Gastroesophageal sphincter (tissue), 4 donors: Measurements from ENCODE around the gene HNRNPA1. TPM values are rescaled to one million over a fixed set of nuclear protein-coding genes. Genes with fewer than 3 reads are reported as not detected.
"Not testable (repeated sequence)": the region's sequence is repeated elsewhere in the genome, so short reads cannot be mapped to it uniquely, and the experiment has no call there.

Experiments used
- ATAC-seq: fragments of 150-250 bp; one replicate; pipeline ENCODE4 v1.9.1; 2016; ENCODE audit warnings: mild to moderate bottlenecking, moderate library complexity
- H3K27ac ChIP-seq, 4 donors: fragments of 200-600 bp; sonication (generic) in 3 of 4; 1 replicate in 3 of 4; 2 replicates in 1 of 4; pipeline ENCODE4 v1.5.1; 2016 to 2019
- H3K27me3 ChIP-seq: fragments of 200-600 bp; sonication (generic); one replicate; pipeline ENCODE4 v1.5.1; 2019
- H3K36me3 ChIP-seq, 2 donors: fragments of 200-600 bp; sonication (generic); one replicate each; pipeline ENCODE4 v1.5.1; 2019; ENCODE audit warnings: control low read depth in 1 of 2
- H3K4me1 ChIP-seq, 3 donors: fragments of 200-600 bp; sonication (generic); 1 replicate in 2 of 3; 2 replicates in 1 of 3; pipeline ENCODE4 v1.5.1; 2016 to 2019; ENCODE audit warnings: control low read depth in 2 of 3
- H3K4me3 ChIP-seq, 2 donors: fragments of 200-600 bp; sonication (generic); one replicate each; pipeline ENCODE4 v1.5.1; 2019; ENCODE audit warnings: mild to moderate bottlenecking in 1 of 2, moderate library complexity in 1 of 2
- H3K9me3 ChIP-seq, 3 donors: fragments of 200-600 bp; sonication (generic); one replicate each; pipeline ENCODE4 v1.5.1; 2017 to 2019; ENCODE audit warnings: control low read depth in 2 of 3
- EP300 ChIP-seq: sonication (generic); formaldehyde crosslinking; IDR thresholded peaks from one replicate; pipeline ENCODE4 v1.6.1; 2017; ENCODE audit warnings: antibody characterized with exemption, mild to moderate bottlenecking
- POLR2A ChIP-seq, 2 donors: fragments of 450-650 bp; IDR thresholded peaks; one replicate each; pipeline ENCODE4 v1.6.1; 2017; ENCODE audit warnings: antibody characterized with exemption in 2 of 2, mild to moderate bottlenecking in 2 of 2, moderate library complexity in 1 of 2
- POLR2AphosphoS5 ChIP-seq: sonication (generic); formaldehyde crosslinking; IDR thresholded peaks from one replicate; pipeline ENCODE4 v1.6.1; 2017; ENCODE audit warnings: antibody characterized with exemption
- WGBS, 2 donors: methylation state at CpG; one replicate each; pipeline ENCODE4 v1.1.5; 2018; ENCODE audit warnings: low coverage in 1 of 2; 5-methylcytosine and 5-hydroxymethylcytosine counted together
- total RNA-seq, 4 donors: library from RNA; depleted of rRNA; stranded (reverse); fragments of >200 nt; gene quantifications; one replicate each; pipeline ENCODE4 v1.1.0, GENCODE V29; 2016
- TF ChIP-seq, protein P1 (sequence below), 4 experiments: fragments of 200-600 bp in 2 of 4; fragments of 450-650 bp in 2 of 4; sonication (generic) in 1 of 4; IDR thresholded peaks; one replicate each; pipeline ENCODE4 v1.5.1; 2017 to 2019; ENCODE audit warnings: antibody characterized with exemption in 4 of 4, mild to moderate bottlenecking in 2 of 4, moderate library complexity in 2 of 4

HNRNPA1 gene
- total RNA-seq, 4 donors from 2014 or later, result 250 to 459 (median 349) TPM

DNA sequence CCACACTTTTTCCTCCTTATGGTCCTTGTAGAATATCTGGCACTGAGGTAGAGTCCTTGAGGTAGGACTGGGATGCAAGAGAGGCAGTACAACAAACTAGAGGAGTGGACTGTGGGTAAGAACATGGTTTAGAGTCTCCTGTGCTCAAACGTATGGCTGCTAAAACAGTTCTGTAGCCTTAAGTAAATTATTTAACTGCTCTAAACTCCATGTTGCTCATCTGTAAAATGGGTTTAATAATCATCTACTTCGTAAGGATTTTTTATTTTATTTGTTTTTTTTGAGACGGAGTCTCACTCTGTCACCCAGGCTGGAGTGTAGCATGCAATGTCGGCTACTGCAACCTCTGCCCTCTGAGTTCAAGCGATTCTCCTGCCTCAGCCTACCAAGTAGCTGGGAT, 40.8 kb downstream of the HNRNPA1 start:
- WGBS, 2 donors, result 73 to 82% methylated on average over 4 to 5 of the region's 5 CpGs
- no peak overlapping the region for H3K4me3 ChIP-seq

DNA sequence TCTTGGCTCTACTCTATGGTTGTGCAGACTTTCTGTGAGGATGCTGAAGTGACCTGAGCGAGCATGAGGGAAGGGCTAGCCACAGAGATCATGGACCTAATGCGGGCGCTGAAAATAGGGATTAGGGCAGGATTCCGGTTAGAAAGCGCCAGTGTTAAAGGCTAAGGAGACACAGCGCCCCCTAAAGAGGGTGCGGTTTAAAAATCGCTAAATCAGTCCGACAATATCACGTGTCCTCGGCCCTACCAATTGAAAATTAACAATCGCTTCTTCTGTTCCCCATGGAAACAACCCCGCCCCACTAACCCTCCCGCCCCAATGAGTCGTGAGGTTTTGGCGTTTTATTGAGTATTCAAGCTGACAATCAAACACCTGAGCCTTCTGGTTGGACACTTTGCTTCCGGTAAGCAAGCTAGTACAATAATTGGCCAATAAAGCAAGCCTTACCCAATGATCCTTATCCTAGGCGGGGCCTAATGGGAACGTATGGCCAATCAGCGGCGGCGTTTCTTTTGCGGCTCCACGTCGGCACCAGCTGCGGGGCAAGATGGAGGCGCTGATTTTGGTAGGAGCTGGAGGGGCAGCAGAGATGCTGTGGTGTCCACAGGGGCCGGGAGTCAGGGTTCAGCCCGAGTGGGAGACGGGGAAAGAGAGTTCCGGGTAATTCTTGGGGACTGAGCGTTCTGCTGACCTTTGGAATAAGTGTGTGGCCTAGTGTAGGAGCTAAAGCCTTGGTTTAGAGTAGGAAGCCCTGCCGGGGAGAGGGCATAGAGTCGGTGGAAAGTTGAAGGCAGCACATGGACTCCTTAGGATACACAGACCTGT, 44.3 kb downstream of the HNRNPA1 start, which contains the start of gene COPZ1:
COPZ1 (plus strand) TSS at position 515 of the 825 bp plus-strand sequence; CDS start at position 548, 33 bp downstream.
- Histone ChIP-seq H3K9me3 (no peaks in the 10 kb centered on the region), H3K36me3 (peaks cover 0 to 8% of the 10 kb centered on the region in 2 donors), H3K27me3 (no peaks in the 10 kb centered on the region), H3K4me3 (peak within 1 kb of the TSS; percentile 67 to 99), H3K27ac (peak within 1 kb of the TSS; percentile 77 to 93 (median 90)), H3K4me1 (peaks cover 0 to 52% (median 25%) of the 10 kb centered on the region in 3 donors)
- TF ChIP-seq EP300, result no peak
- TF ChIP-seq, protein P1, sequence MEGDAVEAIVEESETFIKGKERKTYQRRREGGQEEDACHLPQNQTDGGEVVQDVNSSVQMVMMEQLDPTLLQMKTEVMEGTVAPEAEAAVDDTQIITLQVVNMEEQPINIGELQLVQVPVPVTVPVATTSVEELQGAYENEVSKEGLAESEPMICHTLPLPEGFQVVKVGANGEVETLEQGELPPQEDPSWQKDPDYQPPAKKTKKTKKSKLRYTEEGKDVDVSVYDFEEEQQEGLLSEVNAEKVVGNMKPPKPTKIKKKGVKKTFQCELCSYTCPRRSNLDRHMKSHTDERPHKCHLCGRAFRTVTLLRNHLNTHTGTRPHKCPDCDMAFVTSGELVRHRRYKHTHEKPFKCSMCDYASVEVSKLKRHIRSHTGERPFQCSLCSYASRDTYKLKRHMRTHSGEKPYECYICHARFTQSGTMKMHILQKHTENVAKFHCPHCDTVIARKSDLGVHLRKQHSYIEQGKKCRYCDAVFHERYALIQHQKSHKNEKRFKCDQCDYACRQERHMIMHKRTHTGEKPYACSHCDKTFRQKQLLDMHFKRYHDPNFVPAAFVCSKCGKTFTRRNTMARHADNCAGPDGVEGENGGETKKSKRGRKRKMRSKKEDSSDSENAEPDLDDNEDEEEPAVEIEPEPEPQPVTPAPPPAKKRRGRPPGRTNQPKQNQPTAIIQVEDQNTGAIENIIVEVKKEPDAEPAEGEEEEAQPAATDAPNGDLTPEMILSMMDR (IDR thresholded peaks at IDR 0.05), result peak; percentile 51 to 76 (median 71)
- peak; percentile 66 for TF ChIP-seq POLR2AphosphoS5
- TF ChIP-seq POLR2A (IDR thresholded peaks at IDR 0.05), result peak; percentile 46 to 62
- ATAC-seq, result peak; percentile 99
- 0% methylated on average over 10 to 17 of the region's 34 CpGs for WGBS, 2 donors

More for the DNA sequence above, 40.8 kb downstream of the HNRNPA1 start:
- Histone ChIP-seq H3K27ac (no peak overlapping the region), H3K4me1 (peaks cover 0 to 17% (median 8%) of the 10 kb centered on the region in 3 donors), H3K9me3 (no peaks in the 10 kb centered on the region), H3K36me3 (no peaks in the 10 kb centered on the region), H3K27me3 (no peaks in the 10 kb centered on the region)
- ATAC-seq, result no peak
- TF ChIP-seq POLR2AphosphoS5 (no peak), EP300 (no peak), POLR2A (IDR thresholded peaks at IDR 0.05) (no peak)
- TF ChIP-seq, protein P1 (IDR thresholded peaks at IDR 0.05), result no peak

DNA sequence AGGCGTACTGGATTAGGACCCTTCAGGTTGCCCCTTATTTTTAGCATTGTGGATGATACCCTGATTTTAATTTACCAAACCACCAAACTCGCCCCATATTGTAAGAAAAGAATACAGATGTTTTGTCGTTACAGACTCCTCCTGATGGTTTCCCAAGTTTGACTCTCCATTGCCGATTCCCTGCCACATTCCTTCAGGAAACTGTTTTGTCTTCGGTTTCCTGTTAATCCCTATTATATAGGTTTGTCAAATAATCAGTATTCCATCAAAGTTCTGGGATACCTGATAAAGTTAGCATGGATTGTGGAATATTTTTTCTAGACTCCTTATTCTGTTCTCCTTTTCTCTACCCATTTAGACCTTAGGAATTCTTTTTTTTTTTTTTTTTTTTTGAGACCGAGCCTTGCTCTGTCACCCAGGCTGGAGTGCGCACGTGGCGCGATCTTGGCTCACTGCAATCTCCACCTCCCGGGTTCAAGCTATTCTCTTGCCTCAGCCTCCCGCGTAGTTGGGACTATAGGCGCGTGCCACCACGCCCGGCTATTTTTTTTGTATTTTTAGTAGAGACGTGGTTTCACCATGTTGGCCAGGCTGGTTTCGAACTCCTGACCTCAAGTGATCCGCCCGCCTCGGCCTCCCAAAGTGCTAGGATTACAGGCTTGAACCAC, 45.0 kb downstream of the HNRNPA1 start:
- peaks cover 0 to 59% (median 26%) of the 10 kb centered on the region in 3 donors for H3K4me1 ChIP-seq
- H3K27me3 ChIP-seq, ATAC-seq, H3K9me3 ChIP-seq: not testable (repeated sequence)
- peak overlapping the region; percentile 77 to 93 (median 90) for H3K27ac ChIP-seq
- 0 to 51% methylated on average over 5 to 21 of the region's 22 CpGs for WGBS, 2 donors
- H3K36me3 ChIP-seq, result peaks cover 0 to 12% of the 10 kb centered on the region in 2 donors
- peak overlapping the region; percentile 67 to 99 for H3K4me3 ChIP-seq

DNA sequence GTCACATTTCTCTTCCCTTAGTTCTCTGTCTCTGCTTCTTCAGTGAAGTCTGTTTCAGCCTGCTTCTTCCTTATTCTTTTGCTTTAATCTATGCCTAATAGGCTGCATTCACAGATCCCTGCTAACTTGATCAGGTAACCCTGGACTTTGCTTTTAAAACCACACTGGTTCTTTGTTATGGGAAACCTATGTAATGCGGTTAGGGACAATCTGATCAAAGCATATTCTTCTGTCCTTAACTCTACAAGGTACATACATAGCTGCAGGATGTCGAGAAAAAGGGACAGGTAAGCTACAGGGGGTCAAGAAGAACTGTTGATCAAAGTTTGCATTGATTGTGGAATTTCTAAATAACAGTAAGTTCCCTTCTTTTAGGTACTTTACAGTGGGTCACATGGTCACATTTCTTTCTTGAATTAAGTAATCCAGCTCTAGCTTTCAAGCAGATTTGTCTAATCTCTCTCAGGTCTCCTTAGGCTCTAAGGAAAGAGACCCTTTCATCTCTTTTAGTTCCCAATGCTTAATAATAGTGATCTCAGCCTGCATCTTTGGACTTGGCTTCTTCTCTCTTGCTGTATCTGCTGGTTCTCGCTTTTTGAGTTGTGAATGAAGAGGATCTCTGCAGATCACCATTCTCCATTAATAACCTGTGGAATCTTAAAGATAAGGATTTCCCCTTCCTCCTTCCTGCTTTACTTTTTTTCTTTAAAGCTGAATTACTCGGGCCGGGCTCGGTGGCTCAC, 48.2 kb downstream of the HNRNPA1 start:
- no peak for ATAC-seq
- Histone ChIP-seq H3K27me3 (no peaks in the 10 kb centered on the region), H3K27ac (no peak overlapping the region), H3K36me3 (peaks cover 0 to 14% of the 10 kb centered on the region in 2 donors), H3K4me3 (no peak overlapping the region), H3K4me1 (peaks cover 0 to 91% (median 29%) of the 10 kb centered on the region in 3 donors), H3K9me3 (no peaks in the 10 kb centered on the region)
- WGBS, 2 donors, result 42 to 69% methylated on average over 2 to 3 of the region's 6 CpGs
- TF ChIP-seq EP300 (no peak), POLR2AphosphoS5 (no peak), POLR2A (IDR thresholded peaks at IDR 0.05) (no peak)
- TF ChIP-seq, protein P1 (IDR thresholded peaks at IDR 0.05), result no peak

DNA sequence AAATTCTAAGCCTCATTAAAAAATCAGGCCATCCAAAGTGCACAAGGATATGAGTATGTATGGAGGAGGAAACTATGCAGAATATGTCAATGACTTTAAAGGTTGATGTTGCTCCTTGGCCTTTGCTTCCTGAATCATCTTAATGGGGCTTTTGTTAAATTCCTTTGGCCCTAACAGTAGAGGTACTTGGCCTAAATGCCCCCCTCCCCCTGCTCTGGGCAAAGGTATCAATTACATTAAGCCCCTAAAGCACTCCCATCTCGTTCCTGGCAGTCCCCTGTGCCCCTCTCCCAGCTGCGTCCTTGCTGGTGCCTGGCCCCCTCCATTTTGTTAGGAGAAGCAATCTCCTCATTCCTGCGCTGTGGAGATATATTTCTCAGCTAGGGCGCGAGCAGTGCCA, 49.2 kb downstream of the HNRNPA1 start:
- no peak for ATAC-seq
- TF ChIP-seq, protein P1 (IDR thresholded peaks at IDR 0.05), result no peak
- no peak for TF ChIP-seq POLR2A (IDR thresholded peaks at IDR 0.05)
- TF ChIP-seq POLR2AphosphoS5, result no peak
- TF ChIP-seq EP300, result no peak
- H3K27me3 ChIP-seq, result no peaks in the 10 kb centered on the region
- WGBS, 2 donors, result 59 to 74% methylated on average over 4 to 5 of the region's 5 CpGs
- H3K4me3 ChIP-seq, result no peak overlapping the region
- H3K9me3 ChIP-seq, result no peaks in the 10 kb centered on the region
- H3K4me1 ChIP-seq, result peaks cover 0 to 95% (median 29%) of the 10 kb centered on the region in 3 donors
- H3K36me3 ChIP-seq, result peaks cover 0 to 14% of the 10 kb centered on the region in 2 donors
- no peak overlapping the region for H3K27ac ChIP-seq
